ENCODE results near the gene TOMM5. TPM values are rescaled to one million over a fixed set of nuclear protein-coding genes. Genes with fewer than 3 reads are reported as not detected.

Gene TOMM5
- total RNA-seq, 4 donors from 2014 or later: 25.1 to 129 (median 105) TPM

GRCh38 chr9:37636511-37637448 is 44.4 kb upstream of the TOMM5 start:
- H3K27me3 ChIP-seq: peaks cover 0 to 19% (median 0%) of the 10 kb centered on the region in 4 donors
- no peak for DNase-seq
- H3K9me3 ChIP-seq: no peaks in the 10 kb centered on the region
- intact Hi-C loops (cut with DNase I): no loop called here
- no peaks in the 10 kb centered on the region for H3K36me3 ChIP-seq
- 90 to 95% methylated on average over 23 to 33 of the region's 39 CpGs for WGBS, 2 donors
- no peaks in the 10 kb centered on the region for H3K4me1 ChIP-seq
- H3K27ac ChIP-seq: no peak overlapping the region
- TF ChIP-seq CTCF (IDR thresholded peaks at IDR 0.05): no peak
- no peak overlapping the region for H3K4me3 ChIP-seq

GRCh38 chr9:37635808-37636207 is 43.4 kb upstream of the TOMM5 start:
- intact Hi-C loops (cut with DNase I): no loop called here
- no peak overlapping the region for H3K27ac ChIP-seq
- no peaks in the 10 kb centered on the region for H3K4me1 ChIP-seq
- H3K9me3 ChIP-seq: no peaks in the 10 kb centered on the region
- no peak for DNase-seq
- TF ChIP-seq POLR2A (IDR thresholded peaks at IDR 0.05): no peak
- no peak for TF ChIP-seq CTCF (IDR thresholded peaks at IDR 0.05)
- no peak overlapping the region for H3K4me3 ChIP-seq
- no peaks in the 10 kb centered on the region for H3K36me3 ChIP-seq
- peaks cover 0 to 17% (median 0%) of the 10 kb centered on the region in 4 donors for H3K27me3 ChIP-seq
- WGBS, 2 donors: 70 to 74% methylated on average over 6 to 8 of the region's 16 CpGs

- intact Hi-C loops (cut with DNase I): no loop called here
- Histone ChIP-seq H3K36me3 (no peaks in the 10 kb centered on the region), H3K4me1 (no peaks in the 10 kb centered on the region), H3K9me3 (no peaks in the 10 kb centered on the region), H3K4me3 (no peak overlapping the region), H3K27me3 (peaks cover 0 to 17% (median 0%) of the 10 kb centered on the region in 4 donors), H3K27ac (no peak overlapping the region)
- no peak for TF ChIP-seq CTCF (IDR thresholded peaks at IDR 0.05)
- no peak for TF ChIP-seq POLR2A (IDR thresholded peaks at IDR 0.05)
- WGBS, 2 donors: 71 to 81% methylated on average over 4 of the region's 4 CpGs
- no peak for DNase-seq
Measured at GRCh38 chr9:37632479-37632878, 40.1 kb upstream of the TOMM5 start.

GRCh38 chr9:37626708-37627292 is 34.4 kb upstream of the TOMM5 start:
- 34 to 39% methylated on average over 5 of the region's 5 CpGs for WGBS, 2 donors
- Histone ChIP-seq H3K27ac (no peak overlapping the region), H3K9me3 (no peaks in the 10 kb centered on the region), H3K27me3 (no peaks in the 10 kb centered on the region), H3K4me1 (no peaks in the 10 kb centered on the region), H3K36me3 (no peaks in the 10 kb centered on the region), H3K4me3 (no peak overlapping the region)
- intact Hi-C loops (cut with DNase I): no loop called here
- TF ChIP-seq POLR2A (IDR thresholded peaks at IDR 0.05) (no peak), CTCF (IDR thresholded peaks at IDR 0.05) (no peak)
- DNase-seq: no peak

- Histone ChIP-seq H3K36me3 (no peaks in the 10 kb centered on the region), H3K27ac (no peak overlapping the region), H3K4me1 (no peaks in the 10 kb centered on the region), H3K4me3 (no peak overlapping the region), H3K27me3 (no peaks in the 10 kb centered on the region), H3K9me3 (no peaks in the 10 kb centered on the region)
- no peak for DNase-seq
- TF ChIP-seq POLR2A (IDR thresholded peaks at IDR 0.05) (no peak), CTCF (IDR thresholded peaks at IDR 0.05) (no peak)
- WGBS, 2 donors: 79 to 81% methylated on average over 11 to 12 of the region's 12 CpGs
- intact Hi-C loops (cut with DNase I): no loop called here
Measured at GRCh38 chr9:37625758-37626147, 33.4 kb upstream of the TOMM5 start.
